Cardiac muscle cell (in vitro differentiated cells and primary cell): ENCODE results near the gene BCAS3. TPM values are rescaled to one million over a fixed set of nuclear protein-coding genes. Genes with fewer than 3 reads are reported as not detected.

Experiments used
- DNase-seq, 2 donors: peaks; one replicate each; pipeline versions ENCODE4 v3.0.0 to v3.0.0-alpha.2; 2010 to 2017; ENCODE audit warnings: low read depth in 1 of 2, low spot score in 1 of 2
- H3K27ac ChIP-seq: fragments of 200-600 bp; sonication (generic); 2 replicates; pipeline ENCODE4 v1.5.1; 2016
- H3K27me3 ChIP-seq: fragments of 200-600 bp; sonication (generic); 2 replicates; pipeline ENCODE4 v1.6.0; 2016; ENCODE audit warnings: control low read depth
- H3K36me3 ChIP-seq: fragments of 200-600 bp; sonication (generic); 2 replicates; pipeline ENCODE4 v1.5.1; 2016; ENCODE audit warnings: control low read depth
- H3K4me1 ChIP-seq: fragments of 200-600 bp; sonication (generic); 2 replicates; pipeline ENCODE4 v1.8.1; 2017; ENCODE audit warnings: low read depth, mild to moderate bottlenecking, mixed run types
- H3K4me3 ChIP-seq: fragments of 200-600 bp; sonication (generic); 2 replicates; pipeline ENCODE4 v1.5.1; 2016; ENCODE audit warnings: mild to moderate bottlenecking
- H3K9me3 ChIP-seq: fragments of 200-600 bp; sonication (generic); 2 replicates; pipeline ENCODE4 v1.5.1; 2017; ENCODE audit warnings: low read depth, mild to moderate bottlenecking, control low read depth
- polyA plus RNA-seq: library from polyadenylated mRNA; unstranded; fragments of >200 nt; fragmentation: Nextera tagmentation; extraction: Ambion mirVana; gene quantifications from 2 replicates; pipeline ENCODE4 v1.2.1, GENCODE V29; 2016
- total RNA-seq: library from RNA; depleted of rRNA; stranded (reverse); fragments of >200 nt; gene quantifications from 2 replicates; pipeline ENCODE4 v1.2.3, GENCODE V29; 2016
- TF ChIP-seq, protein P1 (sequence below): IDR thresholded peaks from 2 replicates; pipeline ENCODE4 v1.5.1; 2012; ENCODE audit warnings: low read depth, mild to moderate bottlenecking, low read length

BCAS3 gene
- total and polyA plus RNA-seq, 2 experiments from 2014 or later = 36.5 to 39.6 TPM

DNA sequence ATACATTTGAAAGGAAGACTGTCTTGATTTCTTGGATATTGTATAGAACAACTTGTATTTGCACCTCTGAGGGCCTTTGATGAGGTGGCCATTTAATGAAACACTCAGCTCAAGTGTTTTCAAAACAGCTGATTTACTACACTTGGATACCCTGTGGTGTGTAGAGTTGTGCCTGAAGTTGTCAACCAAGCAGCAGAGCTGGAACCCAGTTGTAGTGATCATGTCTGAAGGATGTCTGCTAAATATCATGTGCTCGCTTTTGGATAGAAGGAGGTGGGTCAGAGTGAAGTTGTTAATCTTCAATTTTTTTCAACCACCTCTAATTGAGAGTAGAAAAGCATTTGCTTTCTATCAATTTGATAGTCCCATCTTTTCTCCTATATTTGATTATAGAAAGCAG is 546.1 kb downstream of the BCAS3 start:
- no peaks in the 10 kb centered on the region for H3K36me3 ChIP-seq
- H3K4me1 ChIP-seq = peaks cover 39% of the 10 kb centered on the region
- no peak overlapping the region for H3K27ac ChIP-seq
- DNase-seq = peak in 1 of 2 donors; percentile 50
- H3K27me3 ChIP-seq = no peaks in the 10 kb centered on the region
- no peak overlapping the region for H3K4me3 ChIP-seq
- TF ChIP-seq, protein P1, sequence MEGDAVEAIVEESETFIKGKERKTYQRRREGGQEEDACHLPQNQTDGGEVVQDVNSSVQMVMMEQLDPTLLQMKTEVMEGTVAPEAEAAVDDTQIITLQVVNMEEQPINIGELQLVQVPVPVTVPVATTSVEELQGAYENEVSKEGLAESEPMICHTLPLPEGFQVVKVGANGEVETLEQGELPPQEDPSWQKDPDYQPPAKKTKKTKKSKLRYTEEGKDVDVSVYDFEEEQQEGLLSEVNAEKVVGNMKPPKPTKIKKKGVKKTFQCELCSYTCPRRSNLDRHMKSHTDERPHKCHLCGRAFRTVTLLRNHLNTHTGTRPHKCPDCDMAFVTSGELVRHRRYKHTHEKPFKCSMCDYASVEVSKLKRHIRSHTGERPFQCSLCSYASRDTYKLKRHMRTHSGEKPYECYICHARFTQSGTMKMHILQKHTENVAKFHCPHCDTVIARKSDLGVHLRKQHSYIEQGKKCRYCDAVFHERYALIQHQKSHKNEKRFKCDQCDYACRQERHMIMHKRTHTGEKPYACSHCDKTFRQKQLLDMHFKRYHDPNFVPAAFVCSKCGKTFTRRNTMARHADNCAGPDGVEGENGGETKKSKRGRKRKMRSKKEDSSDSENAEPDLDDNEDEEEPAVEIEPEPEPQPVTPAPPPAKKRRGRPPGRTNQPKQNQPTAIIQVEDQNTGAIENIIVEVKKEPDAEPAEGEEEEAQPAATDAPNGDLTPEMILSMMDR = no peak
- H3K9me3 ChIP-seq = no peaks in the 10 kb centered on the region

GRCh38 chr17:61225178-61225882 is 547.7 kb downstream of the BCAS3 start:
- Histone ChIP-seq H3K27ac (no peak overlapping the region), H3K4me1 (peaks cover 33% of the 10 kb centered on the region), H3K27me3 (no peaks in the 10 kb centered on the region), H3K36me3 (no peaks in the 10 kb centered on the region), H3K9me3 (no peaks in the 10 kb centered on the region), H3K4me3 (no peak overlapping the region)
- TF ChIP-seq, protein P1 = no peak
- no peak for DNase-seq

GRCh38 chr17:61227866-61228265 is 550.2 kb downstream of the BCAS3 start:
- TF ChIP-seq, protein P1 = no peak

GRCh38 chr17:61230461-61230860 is 552.8 kb downstream of the BCAS3 start:
- Histone ChIP-seq H3K4me1 (peaks cover 35% of the 10 kb centered on the region), H3K9me3 (no peaks in the 10 kb centered on the region), H3K27me3 (no peaks in the 10 kb centered on the region), H3K4me3 (no peak overlapping the region), H3K27ac (no peak overlapping the region), H3K36me3 (no peaks in the 10 kb centered on the region)
- TF ChIP-seq, protein P1 = no peak
- DNase-seq = no peak

More at GRCh38 chr17:61227866-61228265, 550.2 kb downstream of the BCAS3 start:
- Histone ChIP-seq H3K27ac (no peak overlapping the region), H3K9me3 (no peaks in the 10 kb centered on the region), H3K36me3 (no peaks in the 10 kb centered on the region), H3K4me1 (peaks cover 29% of the 10 kb centered on the region), H3K4me3 (no peak overlapping the region), H3K27me3 (no peaks in the 10 kb centered on the region)
- no peak for DNase-seq

- Histone ChIP-seq H3K36me3 (no peaks in the 10 kb centered on the region), H3K4me3 (no peak overlapping the region), H3K27me3 (no peaks in the 10 kb centered on the region), H3K9me3 (no peaks in the 10 kb centered on the region), H3K27ac (no peak overlapping the region), H3K4me1 (peaks cover 39% of the 10 kb centered on the region)
- TF ChIP-seq, protein P1 = no peak
- no peak for DNase-seq
These were observed 553.5 kb downstream of the BCAS3 start for GRCh38 chr17:61230972-61231820.
